ENCODE data around the gene STXBP2. TPM values are rescaled to one million over a fixed set of nuclear protein-coding genes. Genes with fewer than 3 reads are reported as not detected.

STXBP2 gene
- total and polyA plus RNA-seq, 9 of the 15 experiments (the other 6 are each of a cell fraction or from before 2014, with no cell fraction given) = 2.5 to 163 (median 71.3) TPM

DNA sequence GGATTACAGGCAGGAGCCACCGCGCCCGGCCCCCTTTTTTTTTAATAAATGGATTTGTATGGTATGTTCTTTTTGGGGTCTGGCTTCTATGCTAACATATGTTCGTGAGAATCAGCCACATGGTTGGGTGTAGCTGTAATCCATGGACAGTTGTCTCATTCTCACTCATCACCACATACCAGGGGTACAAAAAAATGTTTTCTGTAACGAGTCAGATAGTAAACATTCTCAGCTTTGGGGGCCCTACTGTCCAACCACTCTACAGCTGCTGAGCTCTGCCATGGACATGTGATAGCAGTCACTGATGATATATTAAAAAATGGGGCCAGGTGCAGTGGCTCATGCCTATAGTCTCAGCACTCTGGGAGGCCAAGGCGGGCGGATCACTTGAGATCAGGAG, 26.8 kb downstream of the STXBP2 start (continued):
- TF ChIP-seq FOS (IDR thresholded peaks at IDR 0.05; ENCODE audit: extremely low read depth, insufficient read length) = no peak

- WGBS (ENCODE audit: insufficient coverage, low coverage, missing lambda C conversion rate) = 2% methylated on average over 4 of the region's 4 CpGs
- Histone ChIP-seq H3K27ac (ENCODE audit: extremely low read depth, low read depth, low read length) (no peak overlapping the region), H3K4me1 (replicated peaks in 1 of 2; ENCODE audit: control insufficient read depth in 2 of 2, insufficient read depth in 2 of 2, low read length in 2 of 2) (peaks cover 0 to 5% of the 10 kb centered on the region in 2 experiments; a peak in 2 of 5 replicates), H3K9me3 (replicated peaks; ENCODE audit: control insufficient read depth, insufficient read depth, low read depth, low read length) (no peaks in the 10 kb centered on the region), H3K4me3 (no peak overlapping the region), H3K9me1 (ENCODE audit: control insufficient read depth, insufficient read depth, low read length) (no peaks in the 10 kb centered on the region), H2AFZ (ENCODE audit: low read depth, low read length) (no peak overlapping the region), H3K9ac (ENCODE audit: insufficient read depth in 1 of 2, low read depth in 2 of 2, low read length in 2 of 2) (no peak overlapping the region), H3K79me2 (ENCODE audit: control insufficient read depth, insufficient read depth, low read length) (no peaks in the 10 kb centered on the region), H3K4me2 (ENCODE audit: insufficient read depth, low read length) (no peak overlapping the region), H3K27me3 (ENCODE audit: control insufficient read depth in 2 of 2, insufficient read depth in 2 of 2, low read length in 2 of 2) (peaks cover 17 to 33% of the 10 kb centered on the region in 2 experiments; a peak in 4 of 5 replicates), H3K36me3 (ENCODE audit: control insufficient read depth, insufficient read depth, low read length) (no peaks in the 10 kb centered on the region), H4K20me1 (replicated peaks; ENCODE audit: control insufficient read depth, insufficient read depth, low read length) (no peaks in the 10 kb centered on the region)
- FAIRE-seq (no peak), DNase-seq (ENCODE audit: extremely low read depth in 1 of 4, low spot score in 3 of 4) (no peak), ATAC-seq (no peak)
- no peak for TF ChIP-seq CTBP1 (IDR thresholded peaks at IDR 0.05; ENCODE audit: borderline replicate concordance)
- no peak for TF ChIP-seq ZNF282 (CRISPR knock-in tag; IDR thresholded peaks at IDR 0.05)
- no peak for TF ChIP-seq CREB3 (tag; conservative IDR thresholded peaks at IDR 0.05; ENCODE audit: low read depth)
- TF ChIP-seq ZNF75A (CRISPR knock-in tag; IDR thresholded peaks at IDR 0.05) = no peak
- TF ChIP-seq NCOA2 (IDR thresholded peaks at IDR 0.05; ENCODE audit: partially characterized antibody in 2 of 2) = no peak
- in situ Hi-C loops (cut with MboI) (no loop called here), intact Hi-C loops (cut with micrococcal nuclease) (no loop called here)
- CTCF ChIA-PET (ENCODE audit: low intra/inter-chr PET ratio) = no interaction called here
- no TSS peak for BruUV-seq (replicated peaks)
- POLR2A ChIA-PET = no interaction called here
Measured at GRCh38 chr19:7665076-7665475, 28.2 kb downstream of the STXBP2 start.
